Stimulated activated naive CD8-positive, alpha-beta T cell treated with anti-CD3 and anti-CD28 coated beads, Interleukin-15, amount 100 ng/mL, for 72 hours (primary cell): ENCODE measurements around the gene ETFA.

Experiments used
- ATAC-seq: fragments of 150-1000 bp; cut with Tn5 transposase; 2 replicates; pipeline ENCODE4 v1.10.0; 2021; ENCODE audit warnings: mild to moderate bottlenecking, moderate library complexity
- DNase-seq, 2 donors: peaks; one replicate each; pipeline ENCODE4 v3.0.0; 2021 to 2022
- H3K27ac Mint-ChIP-seq, 2 donors: one replicate each; pipeline ENCODE4 v1.8.0; 2022; ENCODE audit warnings: mild to moderate bottlenecking in 2 of 2, mixed read lengths in 2 of 2, moderate library complexity in 2 of 2
- H3K27me3 Mint-ChIP-seq: one replicate; pipeline ENCODE4 v1.8.0; 2022; ENCODE audit warnings: mixed read lengths
- H3K4me1 Mint-ChIP-seq: one replicate; pipeline ENCODE4 v1.8.0; 2022; ENCODE audit warnings: mild to moderate bottlenecking, mixed read lengths
- H3K4me3 Mint-ChIP-seq, 2 donors: one replicate each; pipeline ENCODE4 v1.8.0; 2022; ENCODE audit warnings: mild to moderate bottlenecking in 2 of 2, mixed read lengths in 2 of 2, moderate library complexity in 1 of 2
- H3K9me3 Mint-ChIP-seq, 2 donors: one replicate each; pipeline ENCODE4 v1.8.0; 2022; ENCODE audit warnings: mixed read lengths in 2 of 2

ETFA gene

DNA sequence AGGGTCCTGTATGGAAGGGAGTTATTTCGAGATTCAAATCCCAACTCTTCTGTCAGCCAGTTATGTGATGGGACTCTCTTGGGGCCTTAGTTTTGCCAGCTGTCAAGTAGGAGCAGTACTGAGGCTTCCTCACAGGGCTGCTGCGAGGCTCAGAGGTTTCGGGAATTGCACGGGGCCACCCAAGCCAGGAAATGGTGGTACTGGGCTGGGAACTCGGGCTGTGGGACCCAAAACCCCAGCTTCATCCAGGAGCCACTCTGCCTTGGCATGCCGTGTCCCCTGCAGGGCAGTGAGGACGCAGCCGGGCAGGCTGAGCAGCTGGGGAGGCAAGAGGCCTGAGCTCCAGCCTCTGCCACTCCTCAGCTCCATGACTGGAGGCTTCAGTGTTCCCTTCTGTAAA, 118.6 kb downstream of the ETFA start:
- no peak overlapping the region for H3K27ac Mint-ChIP-seq
- H3K9me3 Mint-ChIP-seq = no peaks in the 10 kb centered on the region
- ATAC-seq = no peak
- H3K27me3 Mint-ChIP-seq = peaks cover 76% of the 10 kb centered on the region
- H3K4me3 Mint-ChIP-seq = no peak overlapping the region
- DNase-seq = no peak
- H3K4me1 Mint-ChIP-seq = peaks cover 19% of the 10 kb centered on the region

- DNase-seq = no peak
- Mint-ChIP-seq H3K27me3 (peaks cover 85% of the 10 kb centered on the region), H3K27ac (no peak overlapping the region), H3K4me3 (no peak overlapping the region), H3K4me1 (peaks cover 19% of the 10 kb centered on the region), H3K9me3 (no peaks in the 10 kb centered on the region)
- ATAC-seq = no peak
These were observed 119.6 kb downstream of the ETFA start for GRCh38 chr15:76191539-76192244.

DNA sequence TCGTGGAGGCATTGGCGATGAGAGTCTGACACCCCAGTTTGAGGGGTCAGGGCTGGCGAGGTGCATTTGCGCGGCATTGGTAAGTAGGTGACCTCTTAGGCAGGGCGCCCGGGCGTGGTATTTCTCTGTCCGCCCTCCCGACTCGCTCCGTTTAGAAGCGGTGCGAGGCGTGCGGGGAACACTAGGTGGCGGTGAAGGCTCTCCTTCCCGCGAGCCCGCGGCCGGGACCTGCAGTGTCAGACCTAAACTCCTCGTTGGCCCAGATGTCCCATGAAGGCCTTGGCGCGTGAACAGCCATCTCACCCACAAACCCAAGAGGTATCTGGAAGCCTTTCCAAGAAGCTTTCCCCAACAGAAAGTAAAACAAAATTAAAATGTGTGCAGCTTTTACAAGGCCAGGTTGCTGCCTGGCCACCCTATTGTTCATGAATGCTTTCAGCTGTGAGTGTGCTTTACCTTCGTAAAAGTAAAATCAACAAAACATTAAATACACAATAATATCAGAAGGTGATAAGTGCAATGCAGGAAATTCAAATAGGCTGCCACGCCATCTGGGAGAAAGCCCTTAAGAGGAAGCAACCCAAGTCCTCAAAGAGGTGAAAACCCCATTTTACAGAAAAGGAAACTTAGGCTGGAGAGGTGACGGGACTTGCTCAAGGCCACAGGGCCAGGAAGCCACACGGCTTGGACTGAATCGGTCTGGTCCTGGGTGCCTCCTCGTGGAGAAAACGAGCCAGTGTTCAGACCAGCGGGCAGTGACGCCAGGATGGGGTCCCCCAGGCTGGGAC, 120.3 kb downstream of the ETFA start:
- DNase-seq (peak; percentile 74 to 75), ATAC-seq (peak; percentile 90)
- peaks cover 19% of the 10 kb centered on the region for H3K4me1 Mint-ChIP-seq
- H3K27ac Mint-ChIP-seq = no peak overlapping the region
- no peaks in the 10 kb centered on the region for H3K9me3 Mint-ChIP-seq
- peaks cover 91% of the 10 kb centered on the region for H3K27me3 Mint-ChIP-seq
- peak overlapping the region; percentile 27 to 38 for H3K4me3 Mint-ChIP-seq

GRCh38 chr15:76190070-76190564, 121.2 kb downstream of the ETFA start:
- Mint-ChIP-seq H3K4me1 (peaks cover 19% of the 10 kb centered on the region), H3K9me3 (no peaks in the 10 kb centered on the region), H3K27ac (no peak overlapping the region), H3K4me3 (peak overlapping the region in 1 of 2 donors; percentile 16), H3K27me3 (peaks cover 83% of the 10 kb centered on the region)
- ATAC-seq (no peak), DNase-seq (no peak)

- Mint-ChIP-seq H3K4me1 (peaks cover 19% of the 10 kb centered on the region), H3K9me3 (no peaks in the 10 kb centered on the region), H3K27me3 (peaks cover 78% of the 10 kb centered on the region), H3K27ac (no peak overlapping the region), H3K4me3 (no peak overlapping the region)
- DNase-seq (no peak), ATAC-seq (no peak)
These were observed 122.2 kb downstream of the ETFA start for GRCh38 chr15:76189106-76189505.

DNA sequence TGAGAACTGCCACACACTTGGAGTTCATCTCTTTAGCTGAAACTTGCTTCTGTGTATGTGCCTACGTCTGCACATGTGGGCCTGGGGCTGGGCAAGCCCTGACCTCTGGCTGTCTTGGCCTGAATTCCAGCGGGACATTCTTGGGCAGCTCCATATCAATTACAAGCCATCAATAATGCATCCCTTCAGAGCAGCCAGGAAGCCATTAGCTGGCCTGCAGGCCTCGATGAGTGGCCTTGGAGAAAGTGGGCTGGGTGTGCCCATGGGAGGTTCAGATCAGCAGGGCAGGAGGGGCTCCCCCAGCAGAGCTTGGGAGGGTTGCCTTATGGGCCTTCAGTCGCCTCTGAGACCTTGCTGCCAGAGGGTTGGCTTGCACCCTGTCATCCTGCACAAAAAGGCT, 124.1 kb downstream of the ETFA start:
- Mint-ChIP-seq H3K27ac (peak overlapping the region in 1 of 2 donors; percentile 14), H3K9me3 (no peaks in the 10 kb centered on the region), H3K4me3 (no peak overlapping the region), H3K27me3 (peaks cover 65% of the 10 kb centered on the region), H3K4me1 (peaks cover 19% of the 10 kb centered on the region)
- ATAC-seq = no peak
- DNase-seq = no peak

DNA sequence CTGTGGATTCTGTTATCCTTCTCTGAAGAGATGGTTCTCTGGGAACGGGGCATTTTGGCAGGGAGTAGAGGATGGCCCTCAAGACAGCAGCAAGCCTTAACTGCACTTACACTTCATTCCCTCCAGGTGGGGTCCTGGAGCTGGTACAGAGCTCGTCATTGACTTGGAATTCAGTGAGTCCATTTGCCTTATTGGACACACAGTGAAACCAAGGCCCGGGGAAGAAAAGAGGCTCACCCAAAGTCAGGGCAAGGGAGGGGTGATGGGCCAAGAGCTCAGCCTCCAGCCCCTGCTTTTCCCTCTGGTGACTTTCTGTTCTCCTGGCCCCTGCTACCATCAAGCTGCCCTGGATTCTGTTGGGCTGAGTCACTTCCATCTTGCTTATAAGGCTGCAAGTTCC, 125.6 kb downstream of the ETFA start:
- peaks cover 62% of the 10 kb centered on the region for H3K27me3 Mint-ChIP-seq
- DNase-seq = peak; percentile 16 to 23

DNA sequence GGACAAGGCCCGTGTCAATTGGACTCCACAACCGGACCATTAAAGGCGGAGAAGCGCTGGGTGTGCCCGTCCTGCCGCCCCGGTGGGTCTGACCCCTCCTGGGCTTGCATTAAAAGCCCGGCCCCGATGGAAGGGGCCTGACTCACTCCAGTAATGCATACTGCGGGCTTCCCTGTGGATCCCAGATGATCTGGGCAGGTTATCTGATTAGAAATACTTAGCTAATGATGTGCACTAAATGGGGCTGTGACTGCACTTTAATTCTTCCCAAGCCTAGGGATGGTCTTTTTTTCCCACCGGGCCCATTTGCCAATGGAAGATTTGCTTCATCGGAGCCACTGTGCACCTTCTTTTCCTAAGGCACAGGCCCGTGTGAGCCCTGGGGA, 126.6 kb downstream of the ETFA start:
- Mint-ChIP-seq H3K4me3 (no peak overlapping the region), H3K27ac (no peak overlapping the region), H3K4me1 (peaks cover 11% of the 10 kb centered on the region), H3K9me3 (no peaks in the 10 kb centered on the region), H3K27me3 (peaks cover 53% of the 10 kb centered on the region)
- DNase-seq (no peak), ATAC-seq (no peak)

More for the DNA sequence above, 125.6 kb downstream of the ETFA start:
- Mint-ChIP-seq H3K27ac (peak overlapping the region in 1 of 2 donors; percentile 19), H3K4me1 (peaks cover 20% of the 10 kb centered on the region), H3K9me3 (no peaks in the 10 kb centered on the region), H3K4me3 (no peak overlapping the region)
- ATAC-seq = peak; percentile 46

GRCh38 chr15:76183930-76184649, 127.2 kb downstream of the ETFA start:
- DNase-seq (no peak), ATAC-seq (no peak)
- Mint-ChIP-seq H3K4me1 (peaks cover 11% of the 10 kb centered on the region), H3K9me3 (no peaks in the 10 kb centered on the region), H3K27me3 (peaks cover 53% of the 10 kb centered on the region), H3K4me3 (no peak overlapping the region), H3K27ac (no peak overlapping the region)

DNA sequence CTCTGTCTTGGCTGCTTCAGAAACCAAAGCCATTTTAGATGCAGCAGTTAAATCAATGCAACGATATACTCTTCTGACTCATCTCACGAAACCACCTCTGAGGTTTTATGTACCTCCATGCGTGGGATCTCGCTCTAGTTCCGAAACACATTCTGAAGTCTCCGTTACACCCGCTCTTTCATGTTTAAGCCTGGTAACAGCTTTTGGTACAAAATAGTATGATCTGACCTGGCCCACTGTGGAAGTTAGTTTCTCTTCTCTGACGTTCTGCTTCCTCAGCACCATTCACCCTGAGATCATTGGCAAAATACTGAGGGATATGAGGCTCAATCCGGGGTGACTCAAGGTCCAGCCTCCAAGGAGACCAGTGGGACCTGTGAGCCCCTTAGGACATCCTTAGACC, 129.6 kb downstream of the ETFA start:
- ATAC-seq = peak; percentile 87
- peaks cover 54% of the 10 kb centered on the region for H3K27me3 Mint-ChIP-seq
- H3K4me1 Mint-ChIP-seq = peaks cover 11% of the 10 kb centered on the region
- no peak overlapping the region for H3K4me3 Mint-ChIP-seq
- H3K9me3 Mint-ChIP-seq = no peaks in the 10 kb centered on the region
- peak overlapping the region in 1 of 2 donors; percentile 36 for H3K27ac Mint-ChIP-seq
- peak; percentile 14 to 26 for DNase-seq

GRCh38 chr15:76180321-76180720, 130.9 kb downstream of the ETFA start:
- Mint-ChIP-seq H3K27ac (no peak overlapping the region), H3K9me3 (no peaks in the 10 kb centered on the region), H3K4me1 (peaks cover 11% of the 10 kb centered on the region), H3K4me3 (no peak overlapping the region), H3K27me3 (peaks cover 56% of the 10 kb centered on the region)
- DNase-seq (no peak), ATAC-seq (no peak)

- Mint-ChIP-seq H3K4me3 (no peak overlapping the region), H3K4me1 (peaks cover 11% of the 10 kb centered on the region), H3K9me3 (no peaks in the 10 kb centered on the region), H3K27me3 (peaks cover 56% of the 10 kb centered on the region), H3K27ac (no peak overlapping the region)
- no peak for ATAC-seq
- no peak for DNase-seq
These were observed 132.2 kb downstream of the ETFA start for GRCh38 chr15:76179023-76179422.

DNA sequence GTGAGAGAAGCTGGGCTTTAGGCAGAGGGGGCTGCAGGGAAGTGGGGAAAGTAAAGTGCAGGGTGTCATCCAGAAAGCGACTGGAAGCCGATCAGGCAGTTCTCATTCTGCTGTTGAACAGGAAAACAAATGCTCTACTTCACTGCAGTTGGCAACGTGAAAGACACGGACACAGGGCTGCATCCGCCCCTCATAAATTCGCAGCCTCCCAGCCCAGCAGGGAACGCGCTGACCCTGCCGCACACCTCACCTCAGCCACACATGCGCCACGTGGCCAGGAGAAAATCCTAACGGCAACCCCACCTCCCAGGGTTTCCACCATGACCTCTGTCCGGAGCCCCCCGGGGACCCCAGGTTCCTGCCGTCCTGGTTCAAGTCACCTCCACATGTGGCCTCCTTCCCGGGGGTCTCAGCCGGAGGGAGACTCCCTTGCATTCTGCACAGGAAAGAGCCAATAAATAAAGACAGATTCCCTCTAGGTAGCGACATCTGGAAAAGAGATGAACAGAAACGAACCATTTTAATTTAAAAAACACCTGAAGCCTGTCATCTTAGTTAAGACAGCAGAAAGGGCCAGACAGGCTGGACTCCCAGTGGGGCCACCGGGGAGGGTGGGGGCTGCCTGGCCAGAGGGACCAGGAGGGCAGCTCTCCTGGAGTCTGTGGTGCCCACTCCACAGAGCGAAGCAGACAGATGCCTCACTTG, 132.8 kb downstream of the ETFA start:
- no peak for ATAC-seq
- Mint-ChIP-seq H3K27me3 (peaks cover 53% of the 10 kb centered on the region), H3K4me1 (peaks cover 11% of the 10 kb centered on the region), H3K4me3 (no peak overlapping the region), H3K27ac (no peak overlapping the region), H3K9me3 (no peaks in the 10 kb centered on the region)
- no peak for DNase-seq

DNA sequence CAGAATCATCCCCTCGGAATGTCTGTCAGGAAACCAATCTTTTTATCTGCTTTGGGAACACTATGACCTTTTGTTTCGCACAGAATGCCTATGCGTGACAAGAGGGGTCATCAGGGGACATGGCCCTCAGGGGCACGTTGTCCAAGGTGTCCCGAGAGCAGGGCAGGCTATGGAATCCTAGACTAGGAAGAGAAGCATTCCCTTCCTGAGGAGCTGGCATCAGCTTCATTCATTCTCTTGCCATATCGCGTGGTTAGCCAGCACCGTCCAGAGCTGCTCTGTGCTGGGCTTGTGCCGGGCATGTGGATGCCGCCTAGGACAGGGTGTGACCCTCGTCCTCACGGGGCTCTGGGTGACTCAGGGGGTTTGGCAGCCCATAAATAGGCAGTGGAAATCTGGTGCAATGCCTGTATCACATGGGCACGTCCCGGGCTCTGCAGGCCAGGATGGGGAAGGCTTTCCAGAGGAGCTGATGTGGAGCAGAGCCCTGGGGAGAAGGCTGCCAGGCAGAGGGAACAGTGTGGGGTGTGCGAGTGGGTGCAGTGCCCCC, 133.7 kb downstream of the ETFA start:
- Mint-ChIP-seq H3K27ac (peak overlapping the region in 1 of 2 donors; percentile 84), H3K4me3 (no peak overlapping the region), H3K27me3 (peaks cover 61% of the 10 kb centered on the region), H3K4me1 (peaks cover 11% of the 10 kb centered on the region), H3K9me3 (no peaks in the 10 kb centered on the region)
- ATAC-seq = no peak
- DNase-seq = no peak
